SJSA1 (cell line): Measurements from ENCODE around the gene HS6ST1. TPM values are rescaled to one million over a fixed set of nuclear protein-coding genes. Genes with fewer than 3 reads are reported as not detected.
A peak's percentile ranks its signal among the peaks of the same experiment; 100 is the strongest.

Experiments
- DNase-seq, 2 experiments: peaks; one replicate each; pipeline ENCODE4 v3.0.0-alpha.2; 2015 to 2020; ENCODE audit warnings: low spot score in 2 of 2, low read depth in 1 of 2
- H3K27ac ChIP-seq: fragments of 250-450 bp; sonication (Bioruptor Pico); 2 replicates; pipeline ENCODE4 v1.5.1; 2020; ENCODE audit warnings: mild to moderate bottlenecking, moderate library complexity
- H3K27me3 ChIP-seq: fragments of 250-450 bp; sonication (Bioruptor Pico); replicated peaks from 2 replicates; pipeline ENCODE4 v1.5.1; 2020; ENCODE audit warnings: mild to moderate bottlenecking, moderate library complexity
- H3K36me3 ChIP-seq: fragments of 250-450 bp; sonication (Bioruptor Pico); 2 replicates; pipeline ENCODE4 v1.5.1; 2020; ENCODE audit warnings: mild to moderate bottlenecking
- H3K4me1 ChIP-seq: fragments of 250-450 bp; sonication (Bioruptor Pico); replicated peaks from 2 replicates; pipeline ENCODE4 v1.6.1; 2021; ENCODE audit warnings: mild to moderate bottlenecking
- H3K4me3 ChIP-seq: fragments of 250-450 bp; sonication (Bioruptor Pico); 2 replicates; pipeline ENCODE4 v1.5.1; 2020; ENCODE audit warnings: mild to moderate bottlenecking
- H3K9me3 ChIP-seq: fragments of 250-450 bp; sonication (Bioruptor Pico); replicated peaks from 2 replicates; pipeline ENCODE4 v1.5.1; 2020; ENCODE audit warnings: mild to moderate bottlenecking
- total RNA-seq: library from RNA; depleted of rRNA; stranded (reverse); fragments of >200 nt; shearing (Covaris generic); gene quantifications from 2 replicates; pipeline ENCODE4 v1.2.3, GENCODE V29; 2014

Gene HS6ST1
- total RNA-seq, 1 experiment from 2014 or later, result 160 TPM

DNA sequence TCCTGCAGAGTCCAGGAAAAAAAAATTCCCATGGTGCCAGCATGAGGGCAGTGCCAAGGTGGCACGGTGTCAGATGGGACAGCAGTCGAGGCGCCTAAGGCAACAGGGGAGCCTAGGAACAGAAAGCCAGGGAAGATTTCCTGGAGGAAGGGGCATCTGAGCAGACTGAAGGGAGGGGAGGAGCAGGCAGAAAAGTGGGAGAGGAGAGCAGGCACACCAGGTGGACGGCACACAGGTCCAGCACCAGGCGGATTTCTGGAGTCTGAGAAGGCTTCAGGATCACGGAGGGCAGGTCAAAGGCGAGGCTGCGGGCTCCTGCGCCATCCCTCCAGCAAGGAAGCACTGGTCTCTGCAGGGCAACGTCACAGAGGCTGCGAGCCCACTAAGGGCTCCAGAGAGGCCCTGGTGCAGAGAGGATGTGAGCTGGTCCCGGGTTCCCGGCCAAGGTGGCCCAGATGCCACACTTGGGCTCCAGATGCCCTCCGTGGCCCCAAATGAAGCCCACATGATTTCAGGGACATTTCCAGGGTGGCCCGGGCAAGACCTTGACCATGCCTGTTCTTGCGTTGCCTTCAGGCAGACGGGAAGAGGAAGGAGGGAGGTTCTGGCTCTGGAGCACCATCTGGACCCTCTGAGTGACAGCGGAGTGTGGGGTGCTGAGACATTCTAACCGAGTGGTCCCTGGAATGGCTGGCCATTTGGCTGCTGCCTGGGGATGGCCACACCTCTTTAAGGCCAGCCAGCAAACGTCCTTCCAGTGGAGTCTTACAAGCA, 4.1 kb downstream of the HS6ST1 start:
- Histone ChIP-seq H3K27ac (no peak overlapping the region), H3K27me3 (no peaks in the 10 kb centered on the region), H3K4me1 (peaks cover 63% of the 10 kb centered on the region), H3K9me3 (no peaks in the 10 kb centered on the region), H3K36me3 (peaks cover 87% of the 10 kb centered on the region), H3K4me3 (no peak overlapping the region)
- DNase-seq, result peak in 1 of 2 experiments; percentile 41

GRCh38 chr2:128313931-128314347, 4.7 kb downstream of the HS6ST1 start:
- no peak overlapping the region for H3K27ac ChIP-seq
- DNase-seq, result no peak
- peaks cover 91% of the 10 kb centered on the region for H3K36me3 ChIP-seq
- peaks cover 64% of the 10 kb centered on the region for H3K4me1 ChIP-seq
- no peak overlapping the region for H3K4me3 ChIP-seq
- H3K9me3 ChIP-seq, result no peaks in the 10 kb centered on the region
- H3K27me3 ChIP-seq, result no peaks in the 10 kb centered on the region

DNA sequence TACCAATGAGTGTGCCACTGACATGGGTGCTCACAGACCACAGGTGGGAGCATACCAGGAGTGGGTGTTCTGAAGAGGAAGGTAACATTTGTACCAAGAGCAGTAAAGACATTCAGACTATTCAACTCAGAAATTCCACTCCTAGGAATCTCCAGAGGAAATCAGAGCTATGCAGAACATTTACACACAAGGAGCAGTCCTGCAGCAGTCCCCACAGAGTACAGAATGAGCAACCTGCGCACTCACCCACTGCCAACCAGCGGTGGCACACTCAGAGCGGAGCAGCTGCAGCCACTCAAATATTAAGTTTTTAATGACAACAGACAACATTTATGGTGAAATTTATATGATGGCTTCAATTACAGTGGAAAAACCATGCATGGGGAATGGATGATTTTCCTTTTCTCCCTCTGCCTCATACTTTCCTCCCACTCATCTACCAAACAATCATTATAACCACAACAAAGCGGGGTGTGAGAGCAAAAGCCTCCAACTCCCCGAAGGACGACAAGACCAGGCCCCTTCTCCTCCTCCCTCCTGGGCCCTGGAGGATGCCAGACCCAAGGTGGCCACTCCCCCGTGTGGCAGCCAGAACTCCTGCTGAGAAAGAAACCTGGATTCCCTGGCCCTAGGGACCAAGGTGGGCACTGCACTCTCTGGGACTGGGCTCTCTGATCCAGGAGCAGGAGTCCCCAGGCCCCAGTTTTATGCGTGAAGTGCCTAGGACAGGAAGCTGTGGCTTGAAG, 5.4 kb downstream of the HS6ST1 start:
- Histone ChIP-seq H3K27me3 (no peaks in the 10 kb centered on the region), H3K4me1 (peaks cover 62% of the 10 kb centered on the region), H3K36me3 (peaks cover 97% of the 10 kb centered on the region), H3K9me3 (no peaks in the 10 kb centered on the region), H3K27ac (no peak overlapping the region), H3K4me3 (no peak overlapping the region)
- peak; percentile 30 to 63 for DNase-seq

DNA sequence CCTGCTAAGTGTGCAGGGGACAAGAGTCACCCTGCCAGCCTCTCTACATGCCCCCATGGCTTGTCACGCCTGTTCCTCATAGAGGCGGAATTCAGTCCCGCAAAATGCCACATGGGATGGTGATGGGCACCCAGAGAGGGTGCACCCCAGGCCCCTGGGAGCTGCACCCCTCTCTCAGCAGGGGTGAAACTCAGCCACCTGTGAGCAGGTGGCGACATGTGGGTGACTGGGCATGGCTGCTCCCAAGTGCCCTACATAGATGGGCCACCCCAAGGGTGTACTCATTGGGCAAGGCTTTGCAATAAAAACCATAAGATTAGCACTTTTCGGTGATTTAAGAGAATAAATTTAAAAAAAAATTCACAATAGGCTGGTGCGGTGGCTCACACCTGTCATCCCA, 6.3 kb downstream of the HS6ST1 start:
- Histone ChIP-seq H3K4me1 (peaks cover 66% of the 10 kb centered on the region), H3K4me3 (no peak overlapping the region), H3K36me3 (peaks cover 100% of the 10 kb centered on the region), H3K27ac (no peak overlapping the region), H3K27me3 (no peaks in the 10 kb centered on the region), H3K9me3 (no peaks in the 10 kb centered on the region)
- no peak for DNase-seq

GRCh38 chr2:128311755-128312341, 6.8 kb downstream of the HS6ST1 start:
- Histone ChIP-seq H3K4me1 (peaks cover 68% of the 10 kb centered on the region), H3K4me3 (no peak overlapping the region), H3K9me3 (no peaks in the 10 kb centered on the region), H3K27me3 (no peaks in the 10 kb centered on the region), H3K36me3 (peaks cover 100% of the 10 kb centered on the region), H3K27ac (no peak overlapping the region)
- peak in 1 of 2 experiments; percentile 42 for DNase-seq

GRCh38 chr2:128311216-128311754, 7.4 kb downstream of the HS6ST1 start:
- Histone ChIP-seq H3K27me3 (no peaks in the 10 kb centered on the region), H3K27ac (no peak overlapping the region), H3K4me1 (peaks cover 68% of the 10 kb centered on the region), H3K36me3 (peaks cover 97% of the 10 kb centered on the region), H3K9me3 (no peaks in the 10 kb centered on the region), H3K4me3 (no peak overlapping the region)
- DNase-seq, result no peak

GRCh38 chr2:128310761-128311160, 7.9 kb downstream of the HS6ST1 start:
- Histone ChIP-seq H3K4me3 (no peak overlapping the region), H3K4me1 (peaks cover 68% of the 10 kb centered on the region), H3K27me3 (no peaks in the 10 kb centered on the region), H3K27ac (no peak overlapping the region), H3K9me3 (no peaks in the 10 kb centered on the region), H3K36me3 (peaks cover 94% of the 10 kb centered on the region)
- DNase-seq, result no peak

DNA sequence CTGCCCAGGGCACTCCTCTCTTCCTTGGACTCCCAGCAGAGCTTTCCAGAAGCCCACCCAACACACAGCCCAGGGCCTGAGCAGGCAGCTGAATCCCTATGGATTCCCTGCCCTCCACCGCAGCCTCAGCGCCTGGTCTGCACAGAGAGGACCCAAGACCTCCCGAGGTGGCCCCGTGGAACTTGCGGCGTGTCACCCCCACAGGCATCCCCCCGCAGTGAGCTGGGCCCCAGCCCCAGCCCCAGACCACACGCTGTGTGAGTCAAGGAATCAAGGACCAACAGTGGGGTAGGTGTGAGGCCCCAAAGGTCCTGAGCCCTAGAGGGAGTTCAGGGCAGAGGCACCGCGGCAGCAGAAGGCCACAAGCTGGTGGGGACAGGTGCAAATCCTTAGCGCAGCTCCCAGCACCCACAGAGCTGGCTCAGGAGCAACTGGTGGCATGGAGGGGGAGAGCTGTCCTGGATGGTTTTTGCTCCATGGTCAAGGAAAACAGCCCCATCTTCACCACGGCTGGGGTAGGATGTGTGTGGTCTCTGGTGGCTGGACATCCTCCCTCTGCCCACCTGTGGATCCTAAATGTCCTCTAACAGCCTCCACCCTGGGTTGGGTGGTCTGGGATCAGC, 8.5 kb downstream of the HS6ST1 start:
- Histone ChIP-seq H3K27ac (no peak overlapping the region), H3K4me1 (peaks cover 68% of the 10 kb centered on the region)
- DNase-seq, result no peak

DNA sequence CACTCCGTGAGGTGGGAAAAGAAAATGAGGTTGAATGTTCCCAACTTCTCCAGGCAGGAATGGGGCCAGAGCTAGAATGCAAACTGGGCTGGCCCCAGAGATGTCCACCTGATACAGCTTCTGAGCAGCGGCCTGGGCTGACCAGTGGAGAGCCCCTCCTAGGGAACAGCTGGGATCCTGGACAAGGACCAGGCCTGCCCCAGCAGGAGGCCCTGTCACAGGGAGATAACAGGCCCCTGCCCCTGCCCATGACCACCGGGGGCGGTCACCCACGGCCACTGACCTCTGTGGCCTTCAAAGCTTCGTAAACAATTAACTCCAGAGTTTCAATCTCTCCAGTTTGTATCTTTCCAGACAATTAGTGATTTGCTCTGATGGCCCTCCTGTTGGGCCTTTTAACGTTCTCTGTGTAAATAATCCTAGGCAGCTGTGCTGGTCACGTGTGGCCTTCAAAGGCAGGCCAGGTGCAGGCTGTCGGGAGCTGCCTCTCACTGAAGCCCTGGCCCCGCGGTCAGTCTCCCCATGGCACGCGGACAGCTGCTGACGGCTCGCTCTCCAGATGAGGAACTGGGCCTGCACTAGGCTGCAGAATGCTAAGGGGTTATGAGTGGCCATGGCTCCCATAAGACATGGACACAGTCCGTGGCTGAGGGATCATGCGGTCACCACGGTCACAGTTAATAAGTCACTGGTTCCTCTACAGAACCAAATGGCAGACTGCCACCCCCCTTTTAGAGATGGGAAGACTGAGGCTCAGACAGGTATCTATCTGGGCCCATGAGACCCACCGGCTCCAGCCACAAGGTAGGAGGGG, 9.2 kb downstream of the HS6ST1 start:
- H3K4me3 ChIP-seq, result no peak overlapping the region
- DNase-seq, result no peak
- H3K4me1 ChIP-seq, result peaks cover 68% of the 10 kb centered on the region
- H3K9me3 ChIP-seq, result no peaks in the 10 kb centered on the region
- H3K27ac ChIP-seq, result no peak overlapping the region
- H3K27me3 ChIP-seq, result no peaks in the 10 kb centered on the region
- peaks cover 88% of the 10 kb centered on the region for H3K36me3 ChIP-seq

More for the DNA sequence above, 8.5 kb downstream of the HS6ST1 start:
- Histone ChIP-seq H3K4me3 (no peak overlapping the region), H3K36me3 (peaks cover 94% of the 10 kb centered on the region), H3K9me3 (no peaks in the 10 kb centered on the region), H3K27me3 (no peaks in the 10 kb centered on the region)

DNA sequence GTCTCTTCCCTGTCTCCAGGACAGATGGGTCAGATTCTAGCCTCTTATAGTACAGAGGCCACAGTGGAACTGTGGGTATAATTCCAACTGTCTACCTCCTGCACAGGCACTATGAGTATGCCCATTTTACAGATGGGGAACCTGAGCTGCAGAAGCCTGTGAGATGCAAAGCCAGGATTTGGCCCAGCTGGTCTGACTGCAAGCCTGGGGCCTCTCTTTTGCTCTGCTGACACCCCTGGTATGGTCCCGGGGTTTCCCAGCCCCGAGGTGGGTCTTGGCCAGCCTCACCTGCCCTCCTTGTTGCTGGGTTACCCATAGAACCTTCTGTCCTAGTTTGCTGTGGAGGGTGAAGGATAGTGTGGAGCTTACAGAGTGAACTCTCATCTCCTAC, 9.8 kb downstream of the HS6ST1 start:
- H3K27me3 ChIP-seq, result no peaks in the 10 kb centered on the region
- H3K4me1 ChIP-seq, result peaks cover 68% of the 10 kb centered on the region
- no peak overlapping the region for H3K27ac ChIP-seq
- DNase-seq, result no peak
- H3K4me3 ChIP-seq, result no peak overlapping the region
- peaks cover 88% of the 10 kb centered on the region for H3K36me3 ChIP-seq
- H3K9me3 ChIP-seq, result no peaks in the 10 kb centered on the region

- Histone ChIP-seq H3K36me3 (peaks cover 88% of the 10 kb centered on the region), H3K4me1 (peaks cover 68% of the 10 kb centered on the region), H3K27ac (no peak overlapping the region), H3K27me3 (no peaks in the 10 kb centered on the region), H3K4me3 (no peak overlapping the region), H3K9me3 (no peaks in the 10 kb centered on the region)
- DNase-seq, result no peak
Measured at GRCh38 chr2:128308284-128308731, 10.4 kb downstream of the HS6ST1 start.

DNA sequence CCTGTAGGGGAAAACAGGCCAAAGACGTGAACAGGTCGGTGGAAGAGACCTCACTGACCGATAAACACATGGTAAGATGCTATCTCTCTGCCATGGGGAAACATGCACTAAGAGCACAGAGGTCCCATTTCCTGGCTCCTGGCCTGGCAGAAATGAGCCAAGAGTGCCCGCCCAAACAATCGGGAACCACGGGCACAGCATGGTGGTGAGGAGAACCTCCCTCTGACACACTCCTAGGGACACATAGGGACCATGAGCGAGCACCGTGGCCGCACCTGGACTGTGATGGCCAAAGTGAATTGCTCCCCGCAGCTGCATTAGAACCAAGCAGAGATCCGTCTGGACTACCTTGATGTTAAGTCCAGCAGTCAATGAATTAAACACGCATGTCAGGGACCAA, 11.1 kb downstream of the HS6ST1 start:
- Histone ChIP-seq H3K9me3 (no peaks in the 10 kb centered on the region), H3K27me3 (no peaks in the 10 kb centered on the region), H3K4me3 (no peak overlapping the region), H3K4me1 (peaks cover 69% of the 10 kb centered on the region), H3K27ac (no peak overlapping the region), H3K36me3 (peaks cover 88% of the 10 kb centered on the region)
- no peak for DNase-seq
